Measurements from ENCODE around the gene KLHL8.
"Not testable (repeated sequence)": the region's sequence is repeated elsewhere in the genome, so short reads cannot be mapped to it uniquely, and the experiment has no call there.

Gene KLHL8

DNA sequence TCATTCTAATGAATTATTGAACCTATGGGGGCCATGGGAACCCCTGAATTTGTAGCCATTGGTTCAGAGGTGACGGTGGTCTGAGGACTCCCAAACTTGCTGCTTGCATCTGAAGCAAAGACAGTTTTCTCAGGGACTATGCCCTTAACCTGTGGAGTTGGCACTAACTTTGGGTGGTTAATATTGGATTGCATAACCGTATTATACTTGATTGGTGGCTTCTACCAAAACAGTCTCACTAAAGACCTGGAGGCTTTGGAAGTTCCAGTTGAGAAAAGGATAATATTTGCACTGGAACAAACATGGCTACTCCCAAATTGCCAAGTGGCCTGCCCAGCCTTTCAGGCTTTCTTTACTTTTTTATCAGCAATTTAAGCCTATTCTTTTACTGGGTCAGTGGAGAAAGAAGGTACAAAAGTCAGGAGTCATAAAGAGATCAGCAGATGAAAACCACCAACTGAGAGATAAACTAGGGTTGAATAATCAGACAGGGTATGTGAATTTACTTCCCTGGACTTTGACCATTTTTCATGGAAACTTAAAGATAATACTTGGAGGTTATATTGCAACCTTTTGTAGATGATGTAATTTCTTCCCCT lies 7.9 kb upstream of the KLHL8 start:
- no peak for DNase-seq (ENCODE audit: low spot score)

DNA sequence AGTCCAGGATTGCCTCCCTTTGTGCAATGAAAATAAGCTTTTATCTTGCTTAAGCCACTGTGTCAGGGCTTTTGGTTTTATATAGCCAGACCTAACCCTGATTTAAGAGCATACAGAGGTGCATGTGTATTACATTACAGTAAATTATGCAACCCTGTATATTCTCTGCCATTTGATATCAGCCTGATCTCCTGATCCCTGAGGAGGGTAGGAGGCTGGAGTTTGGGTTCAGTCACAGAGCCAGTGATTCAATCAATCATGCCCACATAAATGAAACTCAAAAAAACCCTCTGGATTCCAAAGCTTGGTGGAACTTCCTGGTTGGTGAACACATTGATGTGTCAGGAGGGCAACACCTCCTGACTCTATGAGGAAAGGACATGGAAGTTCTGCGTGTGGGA lies 7.3 kb upstream of the KLHL8 start:
- no peak for DNase-seq (ENCODE audit: low spot score)

DNA sequence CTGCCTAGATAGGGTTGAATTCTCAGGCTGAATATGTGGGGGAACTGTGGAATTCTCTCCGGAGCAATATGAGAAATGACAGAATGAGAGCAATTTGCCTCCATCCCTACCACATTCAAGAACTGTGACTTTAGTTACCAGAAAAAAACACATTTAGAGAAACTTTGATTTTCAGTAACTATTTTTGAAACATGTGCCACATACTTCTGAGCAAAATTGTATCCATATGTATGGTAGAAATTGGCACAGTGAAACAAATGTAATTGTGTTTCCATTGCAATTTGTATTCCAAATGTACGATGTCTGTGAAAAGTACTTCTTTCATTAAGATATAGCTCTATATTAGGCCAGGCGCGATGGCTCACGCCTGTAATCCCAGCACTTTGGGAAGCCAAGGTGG lies 5.5 kb upstream of the KLHL8 start:
- DNase-seq (ENCODE audit: low spot score) = no peak

DNA sequence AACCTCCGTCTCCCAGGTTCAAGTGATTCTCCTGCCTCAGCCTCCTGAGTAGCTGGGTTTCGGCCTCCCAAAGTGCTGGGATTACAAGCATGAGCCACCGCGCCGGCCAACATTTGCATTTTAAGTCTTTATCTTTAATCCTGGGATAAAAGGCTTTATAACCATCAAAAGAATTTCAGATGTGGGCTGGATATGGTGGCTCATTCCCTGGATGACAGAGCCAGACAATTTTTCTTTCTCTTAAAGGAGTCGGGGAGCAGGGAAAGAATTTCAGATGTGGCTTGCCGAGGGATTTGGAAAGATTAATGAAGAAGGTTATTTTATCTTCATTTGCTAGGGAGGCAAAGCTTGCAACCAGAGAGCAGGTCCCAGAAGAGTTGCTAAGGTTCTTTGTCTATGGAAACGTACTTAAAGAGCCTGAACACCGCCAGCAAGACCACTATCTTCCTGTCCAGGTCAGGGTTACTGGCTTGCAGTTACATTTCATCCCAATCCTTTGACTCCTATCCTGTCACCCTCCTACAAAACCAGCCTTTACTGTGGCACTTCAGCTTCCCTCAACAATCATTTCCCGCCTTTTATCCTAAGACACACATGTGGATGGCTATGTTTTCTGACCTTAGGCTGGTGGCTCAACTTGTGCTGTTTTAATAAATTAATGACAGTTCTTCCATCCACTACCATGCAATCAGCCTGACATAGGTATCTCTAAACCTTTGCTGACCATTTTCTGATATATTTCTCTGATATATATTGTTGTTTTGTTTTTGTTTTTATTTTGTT lies 3.9 kb upstream of the KLHL8 start:
- DNase-seq (ENCODE audit: low spot score) = no peak

DNA sequence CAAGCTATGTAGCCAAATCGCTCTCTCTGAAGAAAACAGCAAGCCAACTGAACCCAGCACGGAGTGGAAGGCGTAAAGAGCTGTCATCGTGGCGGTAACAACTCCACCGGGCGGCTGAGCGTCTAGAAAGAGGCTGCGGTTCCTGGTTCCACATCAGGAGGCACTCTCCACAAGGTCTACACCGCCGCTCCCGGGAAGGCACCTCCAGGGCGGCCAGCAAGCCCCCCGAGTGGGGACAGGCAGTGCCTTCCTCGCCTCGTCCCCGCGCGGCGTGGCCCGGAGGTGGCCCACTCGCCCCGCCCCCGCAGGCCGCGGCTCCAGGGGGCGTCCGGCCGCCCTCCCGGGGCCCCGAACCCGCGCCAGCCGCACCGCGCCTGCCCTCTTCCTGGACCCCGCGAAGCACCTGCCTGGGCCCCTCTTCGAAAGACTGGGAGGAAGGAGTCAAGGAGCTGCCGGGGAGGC lies 755 bp downstream of the KLHL8 start:
- DNase-seq (ENCODE audit: low spot score) = peak; percentile 50

DNA sequence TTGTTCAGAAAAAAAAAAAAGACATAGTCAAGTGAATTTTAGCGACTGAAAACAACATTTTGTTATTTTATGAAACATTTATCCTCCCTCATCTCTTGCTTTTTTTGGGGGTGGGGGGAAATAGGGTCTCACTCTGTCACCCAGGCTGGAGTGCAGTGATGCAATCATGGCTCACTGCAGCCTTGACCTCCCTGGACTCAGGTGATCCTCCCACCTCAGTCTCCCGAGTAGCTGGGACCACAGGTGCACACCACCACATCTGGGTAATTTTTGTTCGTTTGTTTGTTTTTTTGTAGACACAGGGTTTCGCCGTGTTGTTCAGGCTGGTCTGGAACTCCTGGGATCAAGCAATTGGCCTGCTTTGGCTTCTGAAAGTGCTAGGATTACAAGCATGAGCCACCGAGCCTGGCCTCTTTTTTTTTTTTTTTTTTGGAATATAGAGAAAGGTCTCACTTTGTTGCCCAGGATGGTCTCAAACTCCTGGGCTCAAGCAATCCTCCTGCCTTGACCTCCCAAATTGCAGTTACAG lies 3.1 kb downstream of the KLHL8 start:
- not testable (repeated sequence) for DNase-seq (ENCODE audit: low spot score)

DNA sequence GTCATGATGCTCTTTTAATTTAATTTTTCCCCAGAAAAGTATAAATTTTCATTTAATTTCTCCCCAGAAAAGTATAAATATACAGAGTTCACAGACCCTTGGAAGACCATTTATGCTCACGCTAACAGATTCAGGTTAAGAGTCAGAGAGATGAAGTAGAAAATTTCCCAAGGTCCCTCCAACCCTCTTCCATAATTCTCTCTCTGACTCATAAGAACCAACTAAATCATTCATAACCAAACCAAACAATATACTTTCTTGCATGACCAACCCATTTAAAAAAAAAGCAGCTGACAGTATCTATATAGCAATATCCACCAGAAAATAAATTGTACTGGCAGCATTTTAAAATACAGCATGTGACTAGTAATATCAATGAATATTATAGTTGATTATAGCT lies 3.9 kb downstream of the KLHL8 start:
- no peak for DNase-seq (ENCODE audit: low spot score)

DNA sequence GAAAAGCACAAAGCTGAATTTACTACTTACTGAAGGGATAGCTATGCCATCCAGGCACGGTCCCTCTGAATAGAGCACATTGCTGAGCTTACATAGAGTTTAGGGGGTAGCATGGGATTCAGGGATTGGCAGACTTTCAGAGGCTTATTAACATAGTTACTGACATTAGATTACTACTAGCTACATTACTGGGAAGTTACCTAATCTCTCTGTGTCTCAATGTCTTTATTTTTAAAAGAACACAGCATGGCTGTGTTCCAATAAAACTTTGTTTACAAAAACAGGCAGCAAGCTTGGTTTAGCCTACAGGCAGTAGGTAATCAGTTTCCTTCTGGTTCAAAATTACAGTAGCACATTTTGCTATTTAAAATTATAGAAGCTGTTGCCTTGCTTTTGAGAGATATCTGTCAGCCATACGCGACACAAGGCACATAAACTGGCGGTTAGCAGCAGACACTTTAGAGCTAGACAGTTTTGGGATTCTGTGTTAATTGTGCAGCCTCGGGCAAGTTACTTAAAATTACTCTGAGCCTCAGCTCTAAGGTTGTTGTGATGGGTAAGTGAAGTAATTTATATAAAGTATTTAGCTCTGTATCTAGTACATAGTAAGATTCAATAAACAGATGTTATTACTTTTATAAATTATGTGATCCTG lies 6.9 kb downstream of the KLHL8 start:
- DNase-seq (ENCODE audit: low spot score) = no peak

DNA sequence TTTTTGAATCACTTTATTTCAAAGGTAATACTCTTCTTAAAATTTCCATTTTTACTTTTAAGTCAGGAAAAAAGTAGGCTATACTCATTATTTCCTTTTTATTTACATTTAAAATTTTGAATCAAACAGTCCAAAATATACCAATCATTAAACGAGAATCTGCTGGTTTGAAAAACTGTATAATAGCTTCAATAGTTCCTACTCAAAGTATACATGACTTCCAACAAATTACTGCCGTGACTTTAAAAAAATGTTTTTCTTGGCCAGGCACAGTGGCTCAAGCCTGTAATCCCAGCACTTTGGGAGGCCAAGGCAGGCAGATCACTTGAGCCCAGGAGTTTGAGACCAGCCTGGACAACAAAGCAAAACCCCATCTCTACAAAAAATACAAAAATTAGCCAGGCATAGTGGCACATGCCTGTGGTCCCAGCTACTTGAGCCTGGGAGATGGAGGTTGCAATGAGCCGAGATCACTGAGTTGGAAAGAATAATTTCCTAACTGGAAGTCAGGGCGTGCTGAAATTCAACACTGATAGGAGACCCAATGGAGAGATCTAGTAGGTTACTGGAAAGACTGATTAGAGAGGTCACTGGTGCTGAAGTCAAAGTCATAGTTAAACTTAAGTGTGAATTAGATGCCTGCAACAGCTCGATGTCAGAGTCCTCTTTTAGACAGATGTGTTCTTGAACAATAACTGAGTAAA lies 9.0 kb downstream of the KLHL8 start:
- no peak for DNase-seq (ENCODE audit: low spot score)

DNA sequence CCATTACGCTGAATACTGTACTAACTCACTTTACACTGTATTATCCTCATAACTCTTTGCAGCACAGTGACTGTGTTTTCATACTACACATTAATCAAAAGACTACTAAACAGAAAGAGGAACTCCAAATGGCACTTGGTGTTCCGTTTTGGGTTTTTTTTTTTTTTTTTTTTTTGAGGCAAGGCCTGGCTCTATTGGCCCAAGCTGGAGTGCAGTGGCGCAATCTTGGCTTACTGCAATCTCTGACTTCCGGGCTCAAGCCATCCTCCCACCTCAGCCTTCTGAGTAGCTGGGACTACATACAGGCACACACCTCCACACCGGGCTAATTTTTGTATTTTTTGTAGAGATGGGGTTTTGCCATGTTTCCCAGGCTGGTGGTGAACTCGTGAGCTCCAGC lies 10.7 kb downstream of the KLHL8 start:
- no peak for DNase-seq (ENCODE audit: low spot score)

DNA sequence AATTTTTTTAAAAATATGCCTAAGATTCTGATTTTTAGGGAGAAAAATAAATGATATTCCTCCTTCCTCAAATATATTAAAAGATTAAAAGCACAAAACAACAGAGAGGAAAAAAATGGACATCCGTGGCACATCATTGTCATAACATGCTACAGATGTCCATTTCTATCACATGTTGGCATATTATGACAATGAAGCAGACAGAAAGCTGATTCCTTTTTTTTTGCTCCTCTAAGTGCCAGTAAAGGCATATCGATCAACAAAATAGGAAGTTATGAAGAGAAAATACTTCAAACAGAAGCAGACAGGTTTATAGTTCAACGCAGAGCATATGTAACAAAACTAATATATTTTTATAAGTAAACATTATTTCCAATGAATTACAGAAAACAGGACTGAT lies 11.2 kb downstream of the KLHL8 start:
- no peak for DNase-seq (ENCODE audit: low spot score)

DNA sequence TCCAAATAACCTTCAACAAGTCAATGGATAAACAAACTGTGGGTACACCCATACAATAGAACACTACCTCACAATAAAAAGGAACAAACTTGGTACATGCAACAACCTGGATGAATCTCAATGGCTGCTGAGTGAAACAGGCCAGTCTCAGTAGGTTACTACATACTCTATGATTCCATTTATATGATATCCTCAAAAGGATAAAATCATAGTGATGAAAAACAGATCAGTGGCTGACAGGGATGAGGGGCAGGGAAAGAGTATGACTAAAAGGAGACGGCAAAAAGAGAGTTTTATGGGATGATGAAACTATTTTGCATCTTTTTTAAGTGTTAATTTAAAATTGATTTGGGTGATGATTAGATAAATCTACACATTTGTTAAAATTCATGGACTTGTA lies 15.9 kb downstream of the KLHL8 start:
- no peak for DNase-seq (ENCODE audit: low spot score)

DNA sequence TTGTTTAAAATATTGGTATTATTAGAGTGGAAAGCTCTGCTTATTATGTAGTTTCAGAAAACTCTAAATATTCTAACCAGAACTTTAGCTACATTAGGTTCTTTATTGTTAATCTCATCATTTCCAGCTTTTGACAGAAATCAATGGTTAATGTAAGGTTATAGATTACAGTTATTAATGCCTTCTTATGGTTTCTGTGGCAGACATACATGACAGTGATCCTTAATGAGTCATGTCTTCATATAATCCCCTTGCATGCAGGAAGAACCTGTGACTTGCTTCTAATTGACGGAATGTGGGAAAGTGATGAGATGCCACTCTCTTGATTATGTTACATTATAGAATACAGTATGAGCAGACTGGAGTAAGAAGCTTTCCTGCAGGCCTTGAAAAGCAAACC lies 23.5 kb downstream of the KLHL8 start:
- no peak for DNase-seq (ENCODE audit: low spot score)

DNA sequence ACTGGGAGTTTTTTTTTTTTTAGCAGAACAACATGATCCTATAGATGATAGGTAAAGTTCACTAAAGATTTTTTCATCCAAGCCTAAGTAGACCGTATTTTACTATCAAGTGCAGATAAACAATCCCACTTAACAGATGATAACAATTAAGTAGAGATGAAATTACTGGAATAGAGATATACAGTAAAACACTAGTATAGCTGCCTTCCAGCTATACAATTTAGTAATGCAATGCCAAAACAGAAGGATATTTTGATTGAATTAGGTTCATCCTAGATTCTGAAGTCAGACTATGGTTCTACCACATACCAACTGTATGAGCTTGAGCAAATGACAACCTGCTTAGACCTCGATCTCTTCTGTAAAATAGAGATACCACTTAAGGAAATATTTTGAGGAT lies 24.3 kb downstream of the KLHL8 start:
- no peak for DNase-seq (ENCODE audit: low spot score)

DNA sequence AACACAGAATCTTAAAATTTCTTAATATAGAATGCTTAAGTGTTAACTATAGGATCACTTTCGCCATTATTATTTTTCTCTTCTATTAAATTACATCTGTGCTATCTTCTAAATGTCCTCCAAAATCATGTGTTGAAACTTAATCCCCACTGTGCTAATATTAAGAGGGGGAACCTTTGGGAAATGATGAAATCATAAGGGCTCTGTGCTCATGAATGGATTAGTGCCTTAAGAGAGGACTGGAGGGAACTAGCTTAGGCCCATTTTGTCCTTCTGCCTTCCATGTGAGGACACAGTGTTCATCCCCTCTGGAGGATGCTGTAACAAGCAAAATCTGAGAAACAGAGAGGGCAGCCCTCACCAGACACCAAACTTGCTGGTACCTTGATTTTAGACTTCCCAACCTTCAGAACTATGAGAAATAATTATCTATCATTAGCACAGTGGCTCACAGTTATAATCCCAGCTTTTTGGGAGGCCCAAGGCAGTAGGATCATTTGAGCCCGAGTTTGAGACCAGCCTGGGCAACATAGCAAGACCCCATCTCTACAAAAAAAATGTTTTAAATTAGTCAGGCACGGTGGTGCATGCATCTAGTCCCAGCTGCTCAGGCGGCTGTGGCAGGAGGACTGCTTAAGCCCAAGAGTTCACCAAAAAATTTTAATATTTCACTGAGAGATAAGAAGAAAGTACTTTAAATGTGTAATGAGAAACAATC lies 26.3 kb downstream of the KLHL8 start:
- DNase-seq (ENCODE audit: low spot score) = no peak

DNA sequence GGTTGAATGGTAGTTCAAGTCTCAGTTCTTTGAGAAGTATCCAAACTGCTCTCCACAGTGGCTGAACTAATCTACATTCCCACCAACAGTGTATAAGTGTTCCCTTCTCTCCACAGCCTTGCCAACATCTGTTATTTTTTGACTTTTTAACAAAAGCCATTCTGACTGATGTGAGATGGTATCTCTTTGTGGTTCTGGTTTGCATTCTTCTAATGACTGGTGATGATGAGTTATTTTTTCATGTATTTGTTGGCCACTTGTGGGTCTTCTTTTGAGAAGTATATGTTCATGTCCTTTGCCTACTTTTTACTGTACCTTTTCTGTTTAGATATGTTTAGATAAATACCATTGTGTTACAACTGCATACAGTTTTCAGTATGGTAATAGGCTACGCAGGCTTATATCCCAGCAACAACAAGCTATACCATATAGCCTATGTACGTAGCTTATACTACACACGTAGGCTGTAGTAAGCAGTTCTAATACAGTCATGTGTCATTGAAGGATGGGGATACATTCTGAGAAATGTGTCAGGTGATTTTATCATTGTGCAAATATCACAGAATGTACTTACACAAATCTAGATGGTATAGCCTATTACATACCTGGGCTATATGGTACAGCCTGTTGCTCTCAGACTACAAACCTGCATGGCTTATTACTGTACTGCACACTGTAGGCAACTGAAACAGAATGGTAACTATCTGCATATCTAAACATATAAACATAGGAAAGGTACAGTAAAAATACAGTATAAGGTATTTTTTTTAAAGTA lies 28.1 kb downstream of the KLHL8 start:
- no peak for DNase-seq (ENCODE audit: low spot score)

DNA sequence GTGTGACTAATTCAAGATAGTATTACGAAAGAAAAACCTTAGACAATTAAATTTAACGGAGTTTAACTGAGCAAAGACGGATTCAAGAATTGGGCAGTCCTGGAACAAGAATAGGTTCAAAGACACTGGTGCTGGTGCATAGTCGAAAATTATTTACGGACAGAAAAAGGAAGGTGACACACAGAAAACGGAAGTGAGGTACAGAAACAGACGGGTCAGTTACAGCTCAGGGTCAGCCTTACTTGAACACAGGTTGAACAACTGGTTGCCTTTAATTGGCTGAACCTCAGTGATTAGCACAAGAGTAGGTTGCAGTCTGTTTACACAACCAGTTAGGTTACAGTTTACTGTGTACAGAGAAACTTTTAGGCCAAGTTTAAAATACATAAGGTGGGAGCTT lies 31.5 kb downstream of the KLHL8 start:
- no peak for DNase-seq (ENCODE audit: low spot score)

DNA sequence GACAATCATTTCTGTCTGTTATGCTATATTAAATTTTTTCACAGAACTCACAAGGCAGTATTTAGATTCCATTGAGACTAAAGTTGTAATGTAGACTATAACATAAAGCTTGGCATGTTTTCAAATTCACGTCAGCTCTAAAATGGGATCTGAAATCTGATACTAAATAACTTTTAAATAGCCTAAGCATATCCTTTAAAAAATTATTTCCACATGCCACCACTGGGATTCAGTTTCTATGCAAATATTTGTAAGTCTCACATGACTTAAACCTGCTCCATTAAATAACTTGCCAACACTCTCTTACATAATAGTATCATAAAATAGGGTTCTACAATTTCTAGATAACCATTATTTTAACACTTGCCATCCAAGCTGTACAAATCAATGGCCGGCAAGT lies 32.4 kb downstream of the KLHL8 start:
- peak; percentile 9 for DNase-seq (ENCODE audit: low spot score)

DNA sequence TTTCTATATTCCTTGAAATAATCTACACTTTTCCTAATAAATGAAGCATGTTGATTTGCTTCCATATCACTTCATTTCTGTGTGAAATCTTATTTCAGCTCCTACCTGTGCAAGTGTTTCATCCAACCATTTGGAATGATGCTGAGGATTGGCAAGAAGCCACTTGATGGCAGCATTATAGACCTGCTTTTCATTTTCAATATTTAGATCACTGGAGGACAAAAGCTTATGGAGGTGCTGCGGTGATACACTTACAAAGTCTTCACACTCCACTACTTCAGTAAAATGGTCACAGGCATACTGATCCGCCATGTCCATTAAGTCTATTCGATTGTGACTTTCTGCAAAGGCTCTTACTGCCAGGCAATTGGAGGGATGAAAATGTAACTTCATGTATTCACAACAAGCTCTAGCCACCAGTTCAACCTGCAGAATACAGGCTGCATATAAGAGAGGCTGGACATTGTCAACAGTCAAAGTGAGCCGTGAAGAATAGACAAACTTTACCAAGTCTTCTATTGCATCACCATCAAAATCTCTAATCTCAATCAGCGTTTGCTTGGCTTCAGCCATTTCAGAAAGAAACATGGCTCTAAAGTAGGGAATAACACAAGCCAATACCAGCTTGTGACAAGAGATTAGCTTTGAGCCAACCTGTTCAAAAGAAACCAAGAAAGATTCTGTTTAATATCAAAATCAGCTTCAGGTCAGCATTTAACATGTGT lies 35.1 kb downstream of the KLHL8 start:
- no peak for DNase-seq (ENCODE audit: low spot score)

DNA sequence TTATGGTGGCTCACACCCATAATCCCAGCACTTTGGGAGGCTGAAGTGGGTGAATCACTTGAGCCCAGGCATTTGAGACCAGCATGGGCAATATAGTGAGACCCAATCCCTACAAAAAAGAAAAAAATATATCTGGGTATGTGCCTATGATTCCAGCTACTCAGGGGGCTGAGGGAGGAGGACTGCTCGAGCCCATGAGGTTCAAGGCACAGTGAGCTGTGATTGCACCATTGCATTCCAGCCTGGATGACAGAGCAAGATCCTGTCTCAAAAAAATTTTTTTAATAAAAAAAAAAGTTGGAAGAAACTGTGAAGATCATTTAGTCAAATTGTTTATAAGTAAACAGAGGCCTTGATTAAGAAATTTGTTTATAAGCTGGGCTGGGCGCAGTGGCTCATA lies 39.7 kb downstream of the KLHL8 start:
- DNase-seq (ENCODE audit: low spot score) = no peak
